Omental fat pad (tissue), 4 donors: ENCODE data around the gene PEX16. TPM values are rescaled to one million over a fixed set of nuclear protein-coding genes. Genes with fewer than 3 reads are reported as not detected.
A peak's percentile ranks its signal among the peaks of the same experiment; 100 is the strongest.
"Not testable (repeated sequence)": the region's sequence is repeated elsewhere in the genome, so short reads cannot be mapped to it uniquely, and the experiment has no call there.

Experiments
- ATAC-seq: fragments of 150-250 bp; one replicate; pipeline ENCODE4 v1.9.1; 2016; ENCODE audit warnings: mild to moderate bottlenecking, moderate library complexity; ENCODE audit not compliant: low FRiP score
- DNase-seq: peaks from one replicate; pipeline ENCODE4 v3.0.0-alpha.2; 2019; ENCODE audit warnings: low spot score
- total RNA-seq, 4 donors: library from RNA; depleted of rRNA; stranded (reverse); fragments of >200 nt; gene quantifications; one replicate each; pipeline ENCODE4 v1.1.0, GENCODE V29; 2016
- TF ChIP-seq, protein P1 (sequence below), 3 donors: fragments of 450-650 bp; IDR thresholded peaks; one replicate each; pipeline ENCODE4 v1.5.1; 2016 to 2017; ENCODE audit warnings: antibody characterized with exemption in 3 of 3, mild to moderate bottlenecking in 3 of 3, moderate library complexity in 2 of 3

Gene PEX16
- total RNA-seq, 4 donors from 2014 or later: 20.1 to 25.0 (median 22.8) TPM

- TF ChIP-seq, protein P1, sequence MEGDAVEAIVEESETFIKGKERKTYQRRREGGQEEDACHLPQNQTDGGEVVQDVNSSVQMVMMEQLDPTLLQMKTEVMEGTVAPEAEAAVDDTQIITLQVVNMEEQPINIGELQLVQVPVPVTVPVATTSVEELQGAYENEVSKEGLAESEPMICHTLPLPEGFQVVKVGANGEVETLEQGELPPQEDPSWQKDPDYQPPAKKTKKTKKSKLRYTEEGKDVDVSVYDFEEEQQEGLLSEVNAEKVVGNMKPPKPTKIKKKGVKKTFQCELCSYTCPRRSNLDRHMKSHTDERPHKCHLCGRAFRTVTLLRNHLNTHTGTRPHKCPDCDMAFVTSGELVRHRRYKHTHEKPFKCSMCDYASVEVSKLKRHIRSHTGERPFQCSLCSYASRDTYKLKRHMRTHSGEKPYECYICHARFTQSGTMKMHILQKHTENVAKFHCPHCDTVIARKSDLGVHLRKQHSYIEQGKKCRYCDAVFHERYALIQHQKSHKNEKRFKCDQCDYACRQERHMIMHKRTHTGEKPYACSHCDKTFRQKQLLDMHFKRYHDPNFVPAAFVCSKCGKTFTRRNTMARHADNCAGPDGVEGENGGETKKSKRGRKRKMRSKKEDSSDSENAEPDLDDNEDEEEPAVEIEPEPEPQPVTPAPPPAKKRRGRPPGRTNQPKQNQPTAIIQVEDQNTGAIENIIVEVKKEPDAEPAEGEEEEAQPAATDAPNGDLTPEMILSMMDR (IDR thresholded peaks at IDR 0.05): no peak
- no peak for ATAC-seq
- DNase-seq: no peak
Measured at GRCh38 chr11:45909594-45910475, 7.8 kb downstream of the PEX16 start.

GRCh38 chr11:45907911-45908370 is 9.7 kb downstream of the PEX16 start:
- DNase-seq (no peak), ATAC-seq (no peak)
- TF ChIP-seq, protein P1 (IDR thresholded peaks at IDR 0.05): no peak

DNA sequence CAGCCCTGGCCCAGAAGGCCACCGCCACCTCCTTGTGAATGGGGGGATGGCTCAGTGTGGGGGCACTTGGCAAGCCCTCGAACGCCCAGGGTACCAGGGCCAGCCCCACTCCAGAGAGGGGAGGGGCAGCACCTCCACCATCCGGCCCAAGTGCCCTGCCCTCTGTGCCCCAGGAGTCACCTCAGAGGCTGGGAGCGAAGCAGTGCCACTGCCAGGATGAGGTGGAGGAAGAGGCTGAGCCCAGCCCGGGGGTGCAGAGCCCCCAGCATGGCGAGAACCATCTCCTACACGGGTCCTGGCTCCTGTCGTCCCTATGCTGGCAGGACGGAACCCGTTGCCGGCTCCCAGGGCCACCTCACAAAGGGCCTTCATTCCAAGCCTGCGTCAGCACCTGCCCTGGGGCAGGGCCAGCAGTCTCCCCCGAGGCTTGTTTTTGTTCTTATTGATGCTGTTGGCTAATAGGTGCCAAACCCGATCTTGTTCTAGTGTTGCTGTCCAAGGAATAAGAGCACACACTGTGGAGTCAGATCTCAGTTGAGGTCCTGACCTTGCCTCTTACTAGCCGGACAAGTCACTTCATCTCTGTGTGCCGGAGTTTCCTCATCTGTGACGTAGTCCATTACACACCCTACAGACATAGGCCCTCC is 10.6 kb downstream of the PEX16 start, which contains the start of gene FREY1:
Gene FREY1 (minus strand): TSS at position 307 of the 647 bp plus-strand sequence. CDS start 26 bp downstream, at position 281.
- DNase-seq (no peak), ATAC-seq (no peak)
- TF ChIP-seq, protein P1 (IDR thresholded peaks at IDR 0.05): no peak

DNA sequence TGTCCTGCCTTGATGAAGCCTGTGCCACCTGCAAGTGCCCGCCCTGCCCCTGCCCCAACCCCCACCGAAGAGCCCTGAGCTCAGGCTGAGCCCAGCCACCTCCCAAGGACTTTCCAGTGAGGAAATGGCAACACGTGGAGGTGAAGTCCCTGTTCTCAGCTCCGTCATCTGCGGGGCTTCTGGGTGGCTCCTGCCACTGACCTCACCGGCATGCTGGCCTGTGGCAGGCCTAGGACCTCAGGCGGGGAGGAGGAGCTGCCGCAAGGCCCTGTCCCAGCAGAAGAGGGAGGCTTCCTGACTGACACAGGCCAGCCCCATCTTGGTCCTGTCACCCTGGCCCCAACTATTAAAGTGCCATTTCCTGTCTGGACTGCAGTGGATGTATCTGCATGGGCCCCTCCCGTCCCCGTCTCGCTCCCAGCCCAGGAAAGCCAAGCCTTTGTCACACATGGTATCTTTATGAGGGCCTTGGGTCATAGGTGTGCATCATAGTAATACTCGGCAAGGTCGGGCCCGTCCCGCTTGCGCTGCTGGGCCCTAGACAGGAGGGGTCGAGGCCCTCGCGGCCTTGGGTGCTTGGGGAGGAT is 11.5 kb downstream of the PEX16 start:
- DNase-seq (no peak), ATAC-seq (peak; percentile 8)
- TF ChIP-seq, protein P1 (IDR thresholded peaks at IDR 0.05): no peak

- not testable (repeated sequence) for ATAC-seq, DNase-seq
Measured at GRCh38 chr11:45905576-45905975, 12.1 kb downstream of the PEX16 start.

DNA sequence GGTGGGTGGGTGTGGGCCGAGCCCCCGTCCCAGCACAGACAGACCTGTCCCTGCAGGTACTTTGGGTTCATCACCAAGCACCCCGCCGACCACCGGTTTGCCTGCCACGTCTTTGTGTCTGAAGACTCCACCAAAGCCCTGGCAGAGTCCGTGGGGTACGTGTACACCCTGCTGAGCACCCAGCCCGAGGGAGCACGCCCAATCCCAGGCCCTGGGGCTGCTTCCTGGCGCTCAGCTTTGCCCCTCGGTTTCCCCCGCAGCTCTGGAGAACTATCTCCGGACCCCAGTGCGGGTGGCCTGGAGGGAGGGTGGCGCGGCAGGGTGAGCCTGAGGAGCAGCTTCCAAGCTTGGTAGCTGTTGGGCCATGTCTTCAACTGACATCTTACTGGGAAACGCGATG is 12.6 kb downstream of the PEX16 start:
- no peak for DNase-seq
- ATAC-seq: no peak
- TF ChIP-seq, protein P1 (IDR thresholded peaks at IDR 0.05): no peak

GRCh38 chr11:45904309-45904915 is 13.3 kb downstream of the PEX16 start:
- TF ChIP-seq, protein P1 (IDR thresholded peaks at IDR 0.05): no peak
- no peak for DNase-seq
- no peak for ATAC-seq
